ENCODE data around the gene KLHL4. TPM values are rescaled to one million over a fixed set of nuclear protein-coding genes. Genes with fewer than 3 reads are reported as not detected.

The KLHL4 gene
- total and polyA plus RNA-seq, 2 donors from 2014 or later: 0.49 to 2.1 TPM

DNA sequence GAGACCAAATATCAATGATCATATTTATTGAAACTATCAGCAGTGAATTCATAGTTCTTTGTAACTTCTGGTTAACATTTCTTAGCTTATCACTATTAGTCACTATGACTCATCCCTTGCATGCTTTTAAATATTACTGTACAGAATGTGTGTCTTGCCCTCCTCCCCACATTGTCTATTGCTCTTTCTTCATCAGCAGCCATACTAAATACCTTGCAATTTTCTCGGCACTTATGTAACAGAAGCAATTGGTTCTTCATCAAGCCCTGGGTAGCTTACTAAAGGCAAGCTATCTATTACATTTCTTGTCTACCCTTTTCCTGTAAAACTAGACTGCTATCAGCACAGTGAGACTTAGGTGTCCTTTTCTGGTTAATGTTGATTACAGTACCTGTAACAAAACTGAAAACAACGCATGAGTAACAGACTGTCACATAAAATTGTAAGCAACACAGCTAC lies 8.2 kb downstream of the KLHL4 start:
- no peaks in the 10 kb centered on the region for H3K9me3 ChIP-seq (ENCODE audit: control insufficient read depth in 2 of 3, insufficient read depth in 1 of 3, low read length in 3 of 3)
- TF ChIP-seq CTCF (IDR thresholded peaks at IDR 0.05; ENCODE audit: borderline replicate concordance, extremely low read depth, insufficient read depth): no peak
- no peak overlapping the region for H3K9ac ChIP-seq (ENCODE audit: low read length in 3 of 3)
- H3K36me3 ChIP-seq (ENCODE audit: control insufficient read depth in 2 of 3, insufficient read depth in 3 of 3, low read length in 3 of 3): no peaks in the 10 kb centered on the region
- H3K27me3 ChIP-seq (ENCODE audit: control insufficient read depth, insufficient read depth, low read length): no peaks in the 10 kb centered on the region
- no peak overlapping the region for H3K4me3 ChIP-seq (ENCODE audit: low read length in 3 of 3)
- DNase-seq (no peak), FAIRE-seq (no peak)
- H3K4me1 ChIP-seq (ENCODE audit: control insufficient read depth in 2 of 3, insufficient read depth in 2 of 3, low read depth in 1 of 3, low read length in 3 of 3): no peaks in the 10 kb centered on the region
- H3K27ac ChIP-seq (ENCODE audit: low read depth in 2 of 2, low read length in 2 of 2): no peak overlapping the region
- intact Hi-C loops (cut with DNase I): no loop called here

DNA sequence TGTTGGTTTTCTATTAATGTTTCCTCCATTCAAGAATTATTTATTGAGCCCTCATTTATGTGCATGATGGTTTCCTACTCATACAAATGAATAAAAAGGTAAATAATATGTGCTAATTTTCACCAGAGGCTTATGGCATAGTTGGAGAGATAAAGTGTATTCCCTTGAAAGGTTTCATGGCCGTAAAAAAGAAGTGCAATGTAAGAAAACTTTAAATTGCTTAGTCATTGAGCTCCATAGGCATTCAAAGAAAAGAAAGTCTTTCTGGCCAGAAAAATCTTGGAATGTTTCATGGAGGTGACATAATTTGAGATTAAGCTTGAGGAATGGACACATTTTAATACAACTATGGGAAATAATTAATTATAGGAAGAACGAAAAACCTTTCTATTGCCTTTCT lies 8.7 kb downstream of the KLHL4 start:
- Histone ChIP-seq H3K27me3 (ENCODE audit: control insufficient read depth, insufficient read depth, low read length) (no peaks in the 10 kb centered on the region), H3K36me3 (ENCODE audit: control insufficient read depth in 2 of 3, insufficient read depth in 3 of 3, low read length in 3 of 3) (no peaks in the 10 kb centered on the region), H3K9ac (ENCODE audit: low read length in 3 of 3) (no peak overlapping the region), H3K4me1 (ENCODE audit: control insufficient read depth in 2 of 3, insufficient read depth in 2 of 3, low read depth in 1 of 3, low read length in 3 of 3) (no peaks in the 10 kb centered on the region), H3K4me3 (ENCODE audit: low read length in 3 of 3) (no peak overlapping the region), H3K9me3 (ENCODE audit: control insufficient read depth in 2 of 3, insufficient read depth in 1 of 3, low read length in 3 of 3) (no peaks in the 10 kb centered on the region), H3K27ac (ENCODE audit: low read depth in 2 of 2, low read length in 2 of 2) (no peak overlapping the region)
- no peak for DNase-seq
- no peak for FAIRE-seq
- intact Hi-C loops (cut with DNase I): no loop called here
- no peak for TF ChIP-seq CTCF (IDR thresholded peaks at IDR 0.05; ENCODE audit: borderline replicate concordance, extremely low read depth, insufficient read depth)

- Histone ChIP-seq H3K4me3 (ENCODE audit: low read length in 3 of 3) (no peak overlapping the region), H3K27me3 (ENCODE audit: control insufficient read depth, insufficient read depth, low read length) (no peaks in the 10 kb centered on the region), H3K36me3 (ENCODE audit: control insufficient read depth in 2 of 3, insufficient read depth in 3 of 3, low read length in 3 of 3) (no peaks in the 10 kb centered on the region), H3K4me1 (ENCODE audit: control insufficient read depth in 2 of 3, insufficient read depth in 2 of 3, low read depth in 1 of 3, low read length in 3 of 3) (no peaks in the 10 kb centered on the region), H3K9me3 (ENCODE audit: control insufficient read depth in 2 of 3, insufficient read depth in 1 of 3, low read length in 3 of 3) (no peaks in the 10 kb centered on the region), H3K27ac (ENCODE audit: low read depth in 2 of 2, low read length in 2 of 2) (no peak overlapping the region), H3K9ac (ENCODE audit: low read length in 3 of 3) (no peak overlapping the region)
- intact Hi-C loops (cut with DNase I): no loop called here
- FAIRE-seq (no peak), DNase-seq (no peak)
- no peak for TF ChIP-seq CTCF (IDR thresholded peaks at IDR 0.05; ENCODE audit: borderline replicate concordance, extremely low read depth, insufficient read depth)
Observed at GRCh38 chrX:87528487-87528886, 10.9 kb downstream of the KLHL4 start.

DNA sequence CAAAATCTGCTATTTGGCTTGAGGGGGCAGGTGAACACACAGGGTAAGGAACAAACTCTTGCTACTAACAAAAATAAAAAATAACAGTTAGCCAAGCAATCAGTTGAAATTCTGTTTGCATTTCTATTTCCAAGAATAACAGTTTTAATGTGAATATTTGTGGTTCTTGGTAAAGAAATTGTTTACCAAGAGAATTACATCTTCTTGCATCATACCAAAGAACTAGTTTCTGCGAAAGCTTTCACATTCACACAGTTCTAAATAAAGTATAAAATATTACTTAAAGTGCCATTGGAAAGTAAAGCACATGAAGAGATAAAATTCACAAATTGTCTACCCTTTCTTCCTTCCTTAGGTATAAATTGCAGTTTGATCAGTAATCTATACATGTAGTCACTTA lies 54.4 kb downstream of the KLHL4 start:
- Histone ChIP-seq H3K9ac (ENCODE audit: low read length in 3 of 3) (no peak overlapping the region), H3K27me3 (ENCODE audit: control insufficient read depth, insufficient read depth, low read length) (no peaks in the 10 kb centered on the region), H3K4me3 (ENCODE audit: low read length in 3 of 3) (no peak overlapping the region), H3K9me3 (ENCODE audit: control insufficient read depth in 2 of 3, insufficient read depth in 1 of 3, low read length in 3 of 3) (no peaks in the 10 kb centered on the region), H3K4me1 (ENCODE audit: control insufficient read depth in 2 of 3, insufficient read depth in 2 of 3, low read depth in 1 of 3, low read length in 3 of 3) (no peaks in the 10 kb centered on the region), H3K36me3 (ENCODE audit: control insufficient read depth in 2 of 3, insufficient read depth in 3 of 3, low read length in 3 of 3) (no peaks in the 10 kb centered on the region), H3K27ac (ENCODE audit: low read depth in 2 of 2, low read length in 2 of 2) (no peak overlapping the region)
- intact Hi-C loops (cut with DNase I): no loop called here
- FAIRE-seq (no peak), DNase-seq (peak in 1 of 5 donors; percentile 5)
- TF ChIP-seq CTCF (IDR thresholded peaks at IDR 0.05; ENCODE audit: borderline replicate concordance, extremely low read depth, insufficient read depth): no peak

All from kidney (tissue), 14 donors.